GM10248 (cell line): ENCODE results near the gene GRM8.

Experiments
- CTCF ChIA-PET: fragments of 300-600 bp; sonication (Branson Sonifier 250); formaldehyde crosslinking; extraction: SDS; loops from one replicate; lab custom pipeline; 2021; ENCODE audit warnings: antibody characterized with exemption; lab: Yijun Ruan, JAX
- POLR2A ChIA-PET: fragments of 350-650 bp; sonication (Branson Sonifier 250); formaldehyde crosslinking; extraction: SDS; loops from one replicate; lab custom pipeline; 2020; ENCODE audit warnings: antibody characterized with exemption; lab: Yijun Ruan, JAX
- DNase-seq: peaks from one replicate; pipeline ENCODE4 v3.0.0; 2012; ENCODE audit errors: extremely low spot score
- TF ChIP-seq, protein P1 (sequence below): IDR thresholded peaks from 2 replicates; pipeline ENCODE4 v1.5.1; 2012; ENCODE audit warnings: mild to moderate bottlenecking, low read depth; ENCODE audit errors: extremely low read depth, missing control alignments, control extremely low read depth

GRM8 gene

DNA sequence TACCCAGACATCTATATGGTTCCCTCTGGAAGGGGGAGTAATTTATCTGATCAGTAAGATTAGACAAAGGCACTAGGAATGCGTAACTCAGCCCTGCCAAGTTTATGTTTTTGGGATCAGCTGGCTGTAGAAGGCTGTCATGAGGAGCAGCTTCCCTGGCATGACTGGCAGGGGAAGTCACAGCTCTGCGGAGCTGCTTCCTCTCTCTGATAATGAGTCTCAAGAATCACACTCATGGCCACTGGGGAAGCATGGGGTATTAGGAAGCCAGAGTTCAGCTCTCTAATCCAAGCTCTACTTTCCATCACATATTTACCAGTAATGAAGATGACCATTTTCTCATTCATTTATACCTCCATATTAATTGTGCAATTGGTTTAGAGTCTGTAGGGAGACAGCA is 758.9 kb downstream of the GRM8 start:
- POLR2A ChIA-PET, result no interaction called here
- CTCF ChIA-PET, result interaction anchor here (0.7 to 1.8 kb wide), 7 partner anchors 8 to 30 kb away, joined by 3 to 5 read pairs (median 4); no protein-coding TSS in a partner anchor

DNA sequence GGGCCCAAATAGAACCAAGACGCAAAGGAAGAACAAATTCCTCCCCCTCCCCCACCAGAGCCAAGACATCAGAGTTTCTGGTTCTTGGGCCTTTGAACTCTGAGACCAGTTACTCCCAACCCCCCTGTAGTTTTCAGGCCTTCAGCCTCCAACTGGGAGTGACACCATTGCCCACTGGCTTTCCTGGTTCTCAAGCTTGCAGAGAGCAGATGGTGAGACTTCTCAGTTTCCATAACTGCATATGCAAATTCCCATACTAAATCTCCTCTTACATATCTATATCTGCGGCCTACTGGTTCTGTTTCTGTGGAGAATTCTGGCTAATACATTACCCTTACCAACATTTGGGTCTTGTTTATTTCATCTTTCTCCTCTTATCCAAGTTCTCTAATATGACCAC is 762.9 kb downstream of the GRM8 start:
- CTCF ChIA-PET, result no interaction called here

More for the DNA sequence above, 758.9 kb downstream of the GRM8 start:
- TF ChIP-seq, protein P1, sequence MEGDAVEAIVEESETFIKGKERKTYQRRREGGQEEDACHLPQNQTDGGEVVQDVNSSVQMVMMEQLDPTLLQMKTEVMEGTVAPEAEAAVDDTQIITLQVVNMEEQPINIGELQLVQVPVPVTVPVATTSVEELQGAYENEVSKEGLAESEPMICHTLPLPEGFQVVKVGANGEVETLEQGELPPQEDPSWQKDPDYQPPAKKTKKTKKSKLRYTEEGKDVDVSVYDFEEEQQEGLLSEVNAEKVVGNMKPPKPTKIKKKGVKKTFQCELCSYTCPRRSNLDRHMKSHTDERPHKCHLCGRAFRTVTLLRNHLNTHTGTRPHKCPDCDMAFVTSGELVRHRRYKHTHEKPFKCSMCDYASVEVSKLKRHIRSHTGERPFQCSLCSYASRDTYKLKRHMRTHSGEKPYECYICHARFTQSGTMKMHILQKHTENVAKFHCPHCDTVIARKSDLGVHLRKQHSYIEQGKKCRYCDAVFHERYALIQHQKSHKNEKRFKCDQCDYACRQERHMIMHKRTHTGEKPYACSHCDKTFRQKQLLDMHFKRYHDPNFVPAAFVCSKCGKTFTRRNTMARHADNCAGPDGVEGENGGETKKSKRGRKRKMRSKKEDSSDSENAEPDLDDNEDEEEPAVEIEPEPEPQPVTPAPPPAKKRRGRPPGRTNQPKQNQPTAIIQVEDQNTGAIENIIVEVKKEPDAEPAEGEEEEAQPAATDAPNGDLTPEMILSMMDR, result no peak
- no peak for DNase-seq

DNA sequence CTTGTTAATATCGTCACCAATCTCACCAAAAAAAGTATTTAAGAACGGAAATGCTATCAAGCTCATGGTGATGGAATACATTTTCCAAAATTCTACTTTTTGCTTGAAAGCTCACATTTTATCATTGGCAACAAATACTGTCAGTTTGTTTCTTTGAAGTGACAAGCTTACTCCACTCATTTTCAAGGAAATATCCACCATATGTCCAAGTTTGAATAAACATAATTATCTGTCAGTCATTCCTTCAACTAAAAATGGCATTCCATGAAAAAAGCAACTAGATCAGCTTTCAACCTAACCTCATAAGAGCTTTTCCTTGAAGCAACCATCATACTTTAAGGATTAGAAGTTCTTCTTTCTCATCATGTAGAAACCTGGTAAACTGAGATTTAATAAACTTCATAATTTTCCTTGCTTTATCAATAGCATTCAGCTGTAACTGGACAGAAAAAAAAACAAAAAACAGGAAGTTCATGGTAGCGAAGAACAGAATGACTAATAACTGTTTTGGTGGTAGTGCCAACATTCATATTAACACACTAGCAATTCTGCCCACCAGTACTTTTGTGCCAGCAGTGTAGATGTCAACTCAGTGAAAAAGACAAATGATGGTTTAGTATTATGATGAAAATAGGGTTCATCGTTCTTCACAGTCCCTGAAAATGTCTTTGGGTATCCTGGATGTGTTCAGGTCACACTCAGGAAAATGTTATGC is 764.9 kb downstream of the GRM8 start:
- no peak for DNase-seq
- TF ChIP-seq, protein P1, result no peak
- ChIA-PET POLR2A (no interaction called here), CTCF (no interaction called here)

More for the DNA sequence above, 762.9 kb downstream of the GRM8 start:
- DNase-seq, result no peak
- POLR2A ChIA-PET, result no interaction called here
- TF ChIP-seq, protein P1, result no peak

DNA sequence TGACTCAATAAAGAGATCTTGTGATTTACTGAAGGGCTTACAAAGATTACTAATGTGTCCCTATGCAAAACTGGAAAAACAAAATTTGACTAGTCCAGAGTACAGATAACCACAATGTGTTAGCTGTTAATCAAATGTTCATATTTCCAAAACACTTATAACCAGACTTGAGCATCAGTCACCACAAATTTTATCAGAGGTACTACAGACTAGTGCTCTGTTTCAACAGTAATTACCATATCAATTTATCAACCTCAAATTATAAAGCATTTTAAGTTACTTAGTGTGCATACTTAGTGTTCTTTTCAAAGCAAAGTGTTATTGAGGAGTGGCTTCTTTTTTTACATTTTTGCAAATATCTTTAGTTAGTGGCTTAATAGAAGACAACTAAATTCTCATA is 765.9 kb downstream of the GRM8 start:
- ChIA-PET CTCF (interaction anchor here (1.1 kb wide), 1 partner anchor 44 kb away, joined by 3 read pairs; no protein-coding TSS in a partner anchor), POLR2A (no interaction called here)
- TF ChIP-seq, protein P1, result no peak
- DNase-seq, result no peak

DNA sequence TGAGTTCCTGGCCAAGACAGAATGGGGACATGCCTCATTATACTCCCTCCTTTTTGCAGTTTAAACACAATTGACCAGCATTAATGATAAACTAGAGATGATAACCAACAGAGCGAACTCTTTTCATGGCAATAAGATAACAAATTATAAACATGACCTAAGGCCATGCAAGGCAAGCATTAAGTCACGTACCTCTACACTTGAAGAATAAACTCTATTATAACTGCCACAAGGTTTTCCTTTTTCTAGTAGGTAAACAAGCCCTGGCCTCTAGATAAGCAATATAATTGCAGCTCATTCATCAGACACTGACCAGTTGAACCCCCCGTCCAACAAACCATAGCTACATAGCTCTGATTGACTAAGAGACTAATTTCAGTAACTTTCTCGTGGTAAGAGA is 767.0 kb downstream of the GRM8 start:
- TF ChIP-seq, protein P1, result no peak
- DNase-seq, result no peak

DNA sequence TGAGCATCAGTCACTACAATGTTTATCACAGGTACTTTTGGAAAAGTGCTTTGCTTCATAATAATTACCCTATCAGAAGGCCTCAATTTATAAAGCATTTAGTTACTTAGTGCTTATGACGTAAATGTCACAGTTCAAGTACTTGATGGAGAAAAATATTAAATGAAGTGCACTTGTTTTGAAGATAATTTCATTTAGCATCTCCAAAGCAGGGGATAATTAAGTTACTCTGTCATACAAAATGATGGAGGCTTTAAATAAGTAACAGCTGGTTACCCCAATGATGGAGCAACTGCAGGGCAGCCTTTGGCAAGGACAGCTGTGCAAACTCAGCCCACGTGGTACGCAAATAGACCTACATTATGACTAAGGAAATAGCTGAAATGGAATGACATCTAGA is 768.8 kb downstream of the GRM8 start:
- TF ChIP-seq, protein P1, result no peak
- ChIA-PET CTCF (no interaction called here), POLR2A (no interaction called here)
- no peak for DNase-seq

More for the DNA sequence above, 767.0 kb downstream of the GRM8 start:
- POLR2A ChIA-PET, result no interaction called here
- CTCF ChIA-PET, result interaction anchor here (1.1 to 1.7 kb wide), 4 partner anchors 8 to 74 kb away, joined by 3 to 5 read pairs (median 4); no protein-coding TSS in a partner anchor
